ENCODE data around the gene ADAMTS16.

Gene ADAMTS16

GRCh38 chr5:5321137-5321536, 181.0 kb downstream of the ADAMTS16 start:
- Mint-ChIP-seq H3K4me3 (no peak overlapping the region), H3K27ac (no peak overlapping the region), H3K9me3 (peaks cover 3% of the 10 kb centered on the region), H3K27me3 (no peaks in the 10 kb centered on the region), H3K36me3 (no peaks in the 10 kb centered on the region), H3K4me1 (no peaks in the 10 kb centered on the region)
- no peak for ATAC-seq (ENCODE audit: low read depth)
- DNase-seq (ENCODE audit: low spot score in 2 of 2) = no peak

GRCh38 chr5:5323551-5323950, 183.4 kb downstream of the ADAMTS16 start:
- DNase-seq (ENCODE audit: low spot score in 2 of 2) = no peak
- no peak overlapping the region for H3K27ac Mint-ChIP-seq
- no peak for ATAC-seq (ENCODE audit: low read depth)
- peaks cover 3% of the 10 kb centered on the region for H3K9me3 Mint-ChIP-seq
- H3K36me3 Mint-ChIP-seq = no peaks in the 10 kb centered on the region
- no peaks in the 10 kb centered on the region for H3K4me1 Mint-ChIP-seq
- H3K27me3 Mint-ChIP-seq = peaks cover 3% of the 10 kb centered on the region
- no peak overlapping the region for H3K4me3 Mint-ChIP-seq

- H3K4me3 Mint-ChIP-seq = no peak overlapping the region
- peaks cover 3% of the 10 kb centered on the region for H3K9me3 Mint-ChIP-seq
- H3K27ac Mint-ChIP-seq = no peak overlapping the region
- no peaks in the 10 kb centered on the region for H3K36me3 Mint-ChIP-seq
- no peak for DNase-seq (ENCODE audit: low spot score in 2 of 2)
- no peaks in the 10 kb centered on the region for H3K4me1 Mint-ChIP-seq
- H3K27me3 Mint-ChIP-seq = peaks cover 3% of the 10 kb centered on the region
- ATAC-seq (ENCODE audit: low read depth) = no peak
Measured at GRCh38 chr5:5326115-5326758, 186.1 kb downstream of the ADAMTS16 start.

- no peaks in the 10 kb centered on the region for H3K36me3 Mint-ChIP-seq
- peaks cover 3% of the 10 kb centered on the region for H3K9me3 Mint-ChIP-seq
- H3K27me3 Mint-ChIP-seq = peaks cover 3% of the 10 kb centered on the region
- H3K4me1 Mint-ChIP-seq = no peaks in the 10 kb centered on the region
- DNase-seq (ENCODE audit: low spot score in 2 of 2) (no peak), ATAC-seq (ENCODE audit: low read depth) (no peak)
- H3K27ac Mint-ChIP-seq = no peak overlapping the region
- no peak overlapping the region for H3K4me3 Mint-ChIP-seq
Measured at GRCh38 chr5:5327126-5327525, 187.0 kb downstream of the ADAMTS16 start.

GRCh38 chr5:5330728-5331452, 190.8 kb downstream of the ADAMTS16 start:
- DNase-seq (ENCODE audit: low spot score in 2 of 2) = no peak
- no peak overlapping the region for H3K27ac Mint-ChIP-seq
- H3K27me3 Mint-ChIP-seq = peaks cover 3% of the 10 kb centered on the region
- H3K4me3 Mint-ChIP-seq = no peak overlapping the region
- H3K4me1 Mint-ChIP-seq = no peaks in the 10 kb centered on the region
- H3K9me3 Mint-ChIP-seq = no peaks in the 10 kb centered on the region
- H3K36me3 Mint-ChIP-seq = no peaks in the 10 kb centered on the region
- no peak for ATAC-seq (ENCODE audit: low read depth)

- Mint-ChIP-seq H3K27me3 (peaks cover 3% of the 10 kb centered on the region), H3K36me3 (no peaks in the 10 kb centered on the region), H3K9me3 (no peaks in the 10 kb centered on the region), H3K4me1 (no peaks in the 10 kb centered on the region), H3K27ac (no peak overlapping the region), H3K4me3 (no peak overlapping the region)
- ATAC-seq (ENCODE audit: low read depth) (no peak), DNase-seq (ENCODE audit: low spot score in 2 of 2) (no peak)
Measured at GRCh38 chr5:5331848-5332247, 191.7 kb downstream of the ADAMTS16 start.

GRCh38 chr5:5332287-5332686, 192.2 kb downstream of the ADAMTS16 start:
- no peak for DNase-seq (ENCODE audit: low spot score in 2 of 2)
- peaks cover 3% of the 10 kb centered on the region for H3K27me3 Mint-ChIP-seq
- no peak overlapping the region for H3K4me3 Mint-ChIP-seq
- no peaks in the 10 kb centered on the region for H3K36me3 Mint-ChIP-seq
- H3K9me3 Mint-ChIP-seq = no peaks in the 10 kb centered on the region
- H3K4me1 Mint-ChIP-seq = no peaks in the 10 kb centered on the region
- H3K27ac Mint-ChIP-seq = no peak overlapping the region
- ATAC-seq (ENCODE audit: low read depth) = no peak

- DNase-seq (ENCODE audit: low spot score in 2 of 2) = no peak
- Mint-ChIP-seq H3K36me3 (no peaks in the 10 kb centered on the region), H3K27me3 (no peaks in the 10 kb centered on the region), H3K4me3 (no peak overlapping the region), H3K9me3 (no peaks in the 10 kb centered on the region), H3K4me1 (no peaks in the 10 kb centered on the region), H3K27ac (no peak overlapping the region)
- no peak for ATAC-seq (ENCODE audit: low read depth)
Measured at GRCh38 chr5:5335107-5335506, 195.0 kb downstream of the ADAMTS16 start.

GRCh38 chr5:5335700-5336264, 195.7 kb downstream of the ADAMTS16 start:
- DNase-seq (ENCODE audit: low spot score in 2 of 2) = no peak

GRCh38 chr5:5339257-5339656, 199.1 kb downstream of the ADAMTS16 start:
- Mint-ChIP-seq H3K27me3 (peaks cover 3% of the 10 kb centered on the region), H3K9me3 (no peaks in the 10 kb centered on the region), H3K4me3 (no peak overlapping the region), H3K36me3 (no peaks in the 10 kb centered on the region), H3K4me1 (no peaks in the 10 kb centered on the region), H3K27ac (no peak overlapping the region)
- no peak for DNase-seq (ENCODE audit: low spot score in 2 of 2)
- no peak for ATAC-seq (ENCODE audit: low read depth)

More at GRCh38 chr5:5335700-5336264, 195.7 kb downstream of the ADAMTS16 start:
- Mint-ChIP-seq H3K4me3 (no peak overlapping the region), H3K36me3 (no peaks in the 10 kb centered on the region), H3K27me3 (no peaks in the 10 kb centered on the region), H3K9me3 (no peaks in the 10 kb centered on the region), H3K27ac (no peak overlapping the region), H3K4me1 (no peaks in the 10 kb centered on the region)
- ATAC-seq (ENCODE audit: low read depth) = no peak

- no peak for DNase-seq (ENCODE audit: low spot score in 2 of 2)
Measured at GRCh38 chr5:5340206-5340729, 200.1 kb downstream of the ADAMTS16 start.

GRCh38 chr5:5341531-5342292, 201.6 kb downstream of the ADAMTS16 start:
- Mint-ChIP-seq H3K4me3 (no peak overlapping the region), H3K4me1 (no peaks in the 10 kb centered on the region), H3K27ac (no peak overlapping the region), H3K36me3 (no peaks in the 10 kb centered on the region), H3K9me3 (no peaks in the 10 kb centered on the region), H3K27me3 (peaks cover 6% of the 10 kb centered on the region)
- ATAC-seq (ENCODE audit: low read depth) = no peak
- DNase-seq (ENCODE audit: low spot score in 2 of 2) = no peak

More at GRCh38 chr5:5340206-5340729, 200.1 kb downstream of the ADAMTS16 start:
- H3K27ac Mint-ChIP-seq = no peak overlapping the region
- peaks cover 6% of the 10 kb centered on the region for H3K27me3 Mint-ChIP-seq
- no peaks in the 10 kb centered on the region for H3K9me3 Mint-ChIP-seq
- H3K4me3 Mint-ChIP-seq = no peak overlapping the region
- no peak for ATAC-seq (ENCODE audit: low read depth)
- no peaks in the 10 kb centered on the region for H3K36me3 Mint-ChIP-seq
- H3K4me1 Mint-ChIP-seq = no peaks in the 10 kb centered on the region

- H3K36me3 Mint-ChIP-seq = peaks cover 2% of the 10 kb centered on the region
Measured at GRCh38 chr5:5342784-5343183, 202.7 kb downstream of the ADAMTS16 start.

GRCh38 chr5:5343568-5343967, 203.4 kb downstream of the ADAMTS16 start:
- DNase-seq (ENCODE audit: low spot score in 2 of 2) (no peak), ATAC-seq (ENCODE audit: low read depth) (no peak)
- Mint-ChIP-seq H3K36me3 (peaks cover 2% of the 10 kb centered on the region), H3K4me1 (peaks cover 5% of the 10 kb centered on the region), H3K27me3 (peaks cover 9% of the 10 kb centered on the region), H3K9me3 (no peaks in the 10 kb centered on the region), H3K27ac (no peak overlapping the region), H3K4me3 (no peak overlapping the region)

More at GRCh38 chr5:5342784-5343183, 202.7 kb downstream of the ADAMTS16 start:
- ATAC-seq (ENCODE audit: low read depth) = no peak
- H3K27ac Mint-ChIP-seq = no peak overlapping the region
- peaks cover 9% of the 10 kb centered on the region for H3K27me3 Mint-ChIP-seq
- no peak overlapping the region for H3K4me3 Mint-ChIP-seq
- H3K4me1 Mint-ChIP-seq = peaks cover 3% of the 10 kb centered on the region
- no peaks in the 10 kb centered on the region for H3K9me3 Mint-ChIP-seq
- DNase-seq (ENCODE audit: low spot score in 2 of 2) = no peak

Measured in memory B cell (primary cell).